GM19452 (cell line): Measurements from ENCODE around the gene ARRDC1.
"Not testable (repeated sequence)": the region's sequence is repeated elsewhere in the genome, so short reads cannot be mapped to it uniquely, and the experiment has no call there.

ENCODE experiments used
- ATAC-seq: cut with Tn5 transposase; IDR thresholded peaks from one replicate; pipeline ENCODE4 v1.9.1; 2021; ENCODE audit not compliant: unreplicated experiment

Gene ARRDC1

GRCh38 chr9:137611623-137612609, 6.4 kb downstream of the ARRDC1 start:
- no peak for ATAC-seq

DNA sequence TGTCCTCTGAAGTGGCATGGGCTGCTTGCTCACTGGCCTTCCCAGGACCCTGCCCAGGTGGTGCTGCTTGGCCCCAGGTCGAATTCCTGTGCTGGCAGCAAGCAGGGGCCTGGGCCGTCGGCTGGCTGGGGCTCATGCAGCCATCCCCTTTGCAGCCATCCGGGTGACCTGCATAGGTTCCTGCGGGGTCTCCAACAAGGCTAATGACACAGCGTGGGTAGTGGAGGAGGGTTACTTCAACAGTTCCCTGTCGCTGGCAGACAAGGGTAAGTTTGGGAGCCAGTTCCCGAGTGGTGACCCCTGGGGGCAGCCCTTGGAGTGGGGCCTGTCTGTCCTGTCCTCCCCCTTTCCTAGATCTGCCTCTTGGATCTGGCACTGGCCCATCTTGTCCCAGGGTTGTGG, 7.3 kb downstream of the ARRDC1 start:
- no peak for ATAC-seq

DNA sequence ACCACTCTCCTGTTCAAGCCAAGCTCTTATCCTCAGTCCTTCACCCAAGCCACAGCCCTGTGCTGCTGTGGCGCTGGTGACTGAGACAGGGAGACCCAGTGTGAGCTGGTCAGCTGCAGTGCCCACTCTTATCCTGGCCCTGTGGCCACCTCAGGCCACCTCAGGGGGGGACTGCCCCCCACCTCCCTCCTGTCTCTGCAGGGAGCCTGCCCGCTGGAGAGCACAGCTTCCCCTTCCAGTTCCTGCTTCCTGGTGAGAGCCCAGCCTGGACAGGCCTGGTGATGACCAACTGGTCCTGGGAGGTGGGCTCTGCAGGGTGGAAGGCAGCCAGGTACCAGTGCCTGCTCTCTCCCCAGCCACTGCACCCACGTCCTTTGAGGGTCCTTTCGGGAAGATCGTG, 7.8 kb downstream of the ARRDC1 start:
- no peak for ATAC-seq

DNA sequence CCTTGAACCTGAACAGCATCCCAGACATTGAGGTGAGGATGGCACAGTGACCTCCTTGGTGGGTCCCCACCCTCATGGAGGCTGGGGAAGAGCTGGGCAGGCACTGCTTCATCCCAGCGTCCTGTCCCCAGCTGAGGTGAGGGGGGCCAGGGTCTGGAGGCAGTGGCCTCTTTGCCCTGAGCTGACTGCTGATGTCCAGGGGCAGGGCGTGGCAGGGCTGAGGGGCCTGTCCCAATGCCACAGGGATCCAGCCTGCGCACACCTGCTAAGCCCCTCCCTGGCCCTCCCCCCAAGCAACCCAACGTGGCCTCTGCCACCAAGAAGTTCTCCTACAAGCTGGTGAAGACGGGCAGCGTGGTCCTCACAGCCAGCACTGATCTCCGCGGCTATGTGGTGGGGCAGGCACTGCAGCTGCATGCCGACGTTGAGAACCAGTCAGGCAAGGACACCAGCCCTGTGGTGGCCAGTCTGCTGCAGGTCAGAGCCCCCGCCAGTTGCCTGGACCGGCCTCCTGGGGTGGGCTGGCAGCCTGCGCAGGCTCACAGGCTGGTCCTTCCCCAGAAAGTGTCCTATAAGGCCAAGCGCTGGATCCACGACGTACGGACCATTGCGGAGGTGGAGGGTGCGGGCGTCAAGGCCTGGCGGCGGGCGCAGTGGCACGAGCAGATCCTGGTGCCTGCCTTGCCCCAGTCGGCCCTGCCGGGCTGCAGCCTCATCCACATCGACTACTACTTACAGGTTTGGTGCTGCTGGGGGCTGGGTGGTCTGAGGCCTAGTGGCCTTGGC, 8.4 kb downstream of the ARRDC1 start:
- no peak for ATAC-seq

- no peak for ATAC-seq
These were observed 9.3 kb downstream of the ARRDC1 start for GRCh38 chr9:137614631-137615386.

GRCh38 chr9:137615387-137615871, 9.9 kb downstream of the ARRDC1 start:
- no peak for ATAC-seq

DNA sequence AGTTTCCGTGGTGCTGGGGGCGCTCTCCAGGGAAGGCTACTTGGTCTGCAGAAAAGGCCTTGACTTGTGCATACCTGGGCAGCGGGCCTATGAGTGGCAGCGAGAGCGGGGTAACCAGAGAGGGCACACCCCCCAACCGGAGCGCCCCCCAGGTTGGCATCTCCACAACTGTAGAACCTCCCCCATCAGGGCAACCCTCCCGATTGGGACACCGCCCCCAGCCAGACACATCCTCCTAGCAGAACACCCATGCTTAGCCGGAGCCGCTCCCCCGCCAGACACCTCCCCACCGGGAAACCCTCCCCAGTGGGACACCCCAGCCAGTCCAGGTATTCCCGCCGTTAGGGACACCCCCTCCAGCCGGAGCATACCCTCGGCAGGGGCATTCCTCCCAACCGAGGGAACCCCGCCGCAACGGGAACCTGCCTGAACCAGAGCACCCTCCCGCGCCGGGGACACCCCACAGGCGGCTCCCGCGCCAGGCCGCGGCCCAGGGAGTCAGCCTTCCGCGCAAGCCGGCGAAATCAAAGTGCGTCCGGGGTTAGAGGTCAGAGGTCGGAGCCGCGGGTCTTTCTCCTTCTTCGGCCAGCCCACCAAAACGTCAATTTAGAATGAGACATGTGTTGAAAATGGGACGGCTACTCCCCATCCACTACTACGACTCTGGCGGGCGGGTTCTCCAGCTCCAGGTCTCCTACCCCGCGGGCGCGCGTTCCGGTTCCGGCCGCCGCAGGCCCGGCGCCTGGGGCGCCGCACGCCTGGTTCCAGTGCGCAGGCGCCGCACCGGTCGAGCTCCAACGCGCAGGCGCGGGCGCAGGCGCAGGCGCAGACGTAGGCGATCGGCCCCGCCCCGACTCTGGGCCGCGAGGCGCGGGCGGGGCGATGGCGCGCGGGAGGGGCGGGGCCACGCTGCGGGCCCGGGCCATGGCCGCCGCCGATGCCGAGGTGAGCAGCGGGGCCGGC, 12.9 kb downstream of the ARRDC1 start, which contains the start of gene EHMT1:
Gene EHMT1 (plus strand): TSS at position 901 of the 963 bp plus-strand sequence. CDS start 24 bp downstream, at position 925.
- peak; percentile 65 for ATAC-seq

- peak; percentile 18 for ATAC-seq
These were observed 14.0 kb downstream of the ARRDC1 start for GRCh38 chr9:137619240-137620047.

DNA sequence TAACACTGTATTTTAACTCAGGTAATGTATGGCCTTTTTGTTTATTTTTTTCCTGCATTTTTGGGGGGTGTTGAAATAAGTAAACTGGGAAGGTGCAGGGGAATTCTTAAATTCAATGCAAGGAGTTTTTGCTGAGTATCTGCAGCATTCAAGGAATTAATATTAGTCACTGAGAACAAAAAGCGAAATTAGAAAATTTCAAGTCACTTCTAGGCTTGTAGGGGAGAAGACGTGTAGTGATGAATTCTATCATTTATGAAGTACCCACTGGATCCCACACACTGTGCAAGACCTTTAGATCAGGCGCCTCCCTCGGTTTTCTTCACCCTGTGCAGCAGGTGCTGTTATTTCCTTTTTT, 14.5 kb downstream of the ARRDC1 start:
- ATAC-seq, result no peak

GRCh38 chr9:137620581-137620980, 15.1 kb downstream of the ARRDC1 start:
- no peak for ATAC-seq

- ATAC-seq, result no peak
These were observed 15.8 kb downstream of the ARRDC1 start for GRCh38 chr9:137621131-137621757.

DNA sequence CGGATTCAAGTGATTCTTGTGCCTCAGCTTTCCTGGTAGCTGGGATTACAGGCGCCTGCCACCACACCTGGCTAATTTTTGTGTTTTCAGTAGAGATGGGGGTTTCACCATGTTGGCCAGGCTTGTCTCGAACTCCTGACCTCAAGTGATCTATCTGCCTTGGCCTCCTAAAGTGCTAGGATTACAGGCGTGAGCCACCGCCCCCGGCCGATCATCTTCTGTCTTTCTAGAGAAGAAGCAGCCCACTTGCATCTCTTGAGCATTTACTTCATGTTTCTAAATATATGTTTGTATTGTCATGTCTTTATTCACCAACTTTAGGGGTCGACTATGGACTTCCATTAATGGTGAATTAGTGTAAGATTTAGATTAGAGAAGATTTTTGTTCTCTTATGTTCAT, 16.7 kb downstream of the ARRDC1 start:
- ATAC-seq, result not testable (repeated sequence)

DNA sequence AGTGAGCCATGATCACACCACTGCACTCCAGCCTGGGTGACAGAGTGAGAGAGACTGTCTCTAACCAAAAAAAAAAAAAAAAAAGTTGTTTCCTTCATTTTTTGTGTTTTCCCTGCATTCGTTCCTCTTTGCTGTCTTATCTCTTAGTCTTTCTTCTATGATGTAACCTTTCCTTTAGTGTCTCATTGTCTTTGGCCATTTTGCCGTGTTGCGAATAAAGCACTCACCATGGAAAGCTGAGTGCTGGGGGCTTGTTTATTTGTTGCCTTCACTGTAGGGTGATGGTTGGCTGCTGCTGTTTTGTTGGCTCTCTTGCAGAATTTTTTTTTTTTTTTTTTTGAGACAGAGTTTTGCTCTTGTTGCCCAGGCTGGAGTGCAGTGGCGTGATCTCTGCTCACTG, 21.0 kb downstream of the ARRDC1 start:
- ATAC-seq, result no peak

DNA sequence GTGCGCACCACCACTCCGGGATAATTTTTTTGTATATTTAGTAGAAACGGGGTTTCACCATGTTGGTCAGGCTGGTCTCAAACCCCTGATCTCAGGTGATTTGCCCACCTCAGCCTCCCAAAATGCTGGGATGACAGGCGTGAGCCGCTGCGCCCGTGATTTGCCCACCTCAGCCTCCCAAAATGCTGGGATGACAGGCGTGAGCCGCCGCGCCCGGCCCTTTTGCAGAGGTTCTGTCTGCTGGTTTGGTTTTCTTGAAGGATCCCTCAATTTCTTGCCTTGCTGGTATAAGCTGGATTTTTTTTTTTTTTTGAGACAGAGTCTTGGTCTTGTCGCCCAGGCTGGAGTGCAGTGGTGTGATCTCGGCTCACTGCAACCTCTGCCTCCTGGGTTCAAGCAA, 21.9 kb downstream of the ARRDC1 start:
- ATAC-seq, result not testable (repeated sequence)

- no peak for ATAC-seq
These were observed 24.6 kb downstream of the ARRDC1 start for GRCh38 chr9:137630126-137630525.

DNA sequence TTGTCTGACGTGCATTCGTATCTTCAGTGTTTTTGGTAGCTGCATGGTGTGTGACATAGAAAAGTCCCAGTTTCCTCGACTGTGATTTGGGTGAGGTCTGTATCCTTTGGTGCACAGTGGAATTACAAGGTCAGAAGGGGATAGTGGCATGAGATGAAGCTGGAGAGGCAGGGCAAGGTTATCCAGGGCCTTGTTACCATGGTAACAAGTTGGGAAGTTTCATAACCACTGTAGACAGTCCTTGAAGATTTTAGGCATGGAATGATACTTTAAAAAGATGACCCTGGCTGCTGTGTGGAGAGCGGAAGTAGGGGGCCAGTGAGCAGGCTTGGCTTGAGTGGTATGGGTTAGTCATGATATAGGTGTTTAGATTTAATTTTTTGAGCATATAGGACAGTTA, 25.2 kb downstream of the ARRDC1 start:
- ATAC-seq, result no peak

DNA sequence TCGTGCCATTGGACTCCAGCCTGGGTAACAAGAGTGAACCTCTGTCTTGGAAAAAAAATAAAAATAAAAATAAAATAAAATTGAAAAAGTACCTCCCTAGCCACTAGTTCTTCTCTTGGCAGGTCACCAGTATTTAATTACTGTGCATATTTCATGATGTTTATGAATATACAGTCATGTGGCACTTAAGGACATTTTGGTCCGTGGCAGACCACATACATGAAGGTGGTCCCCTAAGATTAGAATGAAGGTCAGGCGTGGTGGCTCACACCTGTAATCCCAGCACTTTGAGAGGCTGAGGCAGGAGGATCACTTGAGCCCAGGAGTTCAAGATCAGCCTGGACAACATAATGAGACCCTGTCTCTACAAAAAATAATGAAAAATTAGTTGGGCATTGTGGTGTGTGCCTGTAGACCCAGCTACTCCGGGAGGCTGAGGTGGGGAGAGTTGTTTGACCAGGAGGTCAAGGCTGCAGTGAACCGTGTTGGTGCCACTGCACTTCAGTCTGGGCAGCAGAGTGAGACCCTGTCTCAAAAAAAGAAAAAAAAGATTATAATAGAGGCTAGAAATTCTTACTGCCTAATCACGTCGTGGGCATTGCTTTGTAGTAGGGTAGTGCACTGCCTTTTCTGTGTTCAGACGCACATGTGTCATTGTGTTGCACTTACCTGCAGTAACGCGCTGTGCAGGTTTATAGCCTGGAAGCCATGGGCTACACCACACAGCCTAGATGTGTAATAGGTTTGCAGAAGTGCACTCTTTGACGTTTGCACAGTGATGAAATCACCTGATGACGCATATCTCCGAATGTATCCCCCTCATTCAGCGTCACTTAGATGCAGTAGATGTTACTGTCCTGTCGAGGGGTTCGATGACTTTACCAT, 26.1 kb downstream of the ARRDC1 start:
- ATAC-seq, result no peak
